ELF-1 (cell line): ENCODE results near the gene SH2D2A.
"Not testable (repeated sequence)": the region's sequence is repeated elsewhere in the genome, so short reads cannot be mapped to it uniquely, and the experiment has no call there.

ENCODE experiments used
- DNase-seq: peaks from one replicate; pipeline ENCODE4 v3.0.0-alpha.2; 2016; ENCODE audit warnings: low read depth, low spot score

Gene SH2D2A

DNA sequence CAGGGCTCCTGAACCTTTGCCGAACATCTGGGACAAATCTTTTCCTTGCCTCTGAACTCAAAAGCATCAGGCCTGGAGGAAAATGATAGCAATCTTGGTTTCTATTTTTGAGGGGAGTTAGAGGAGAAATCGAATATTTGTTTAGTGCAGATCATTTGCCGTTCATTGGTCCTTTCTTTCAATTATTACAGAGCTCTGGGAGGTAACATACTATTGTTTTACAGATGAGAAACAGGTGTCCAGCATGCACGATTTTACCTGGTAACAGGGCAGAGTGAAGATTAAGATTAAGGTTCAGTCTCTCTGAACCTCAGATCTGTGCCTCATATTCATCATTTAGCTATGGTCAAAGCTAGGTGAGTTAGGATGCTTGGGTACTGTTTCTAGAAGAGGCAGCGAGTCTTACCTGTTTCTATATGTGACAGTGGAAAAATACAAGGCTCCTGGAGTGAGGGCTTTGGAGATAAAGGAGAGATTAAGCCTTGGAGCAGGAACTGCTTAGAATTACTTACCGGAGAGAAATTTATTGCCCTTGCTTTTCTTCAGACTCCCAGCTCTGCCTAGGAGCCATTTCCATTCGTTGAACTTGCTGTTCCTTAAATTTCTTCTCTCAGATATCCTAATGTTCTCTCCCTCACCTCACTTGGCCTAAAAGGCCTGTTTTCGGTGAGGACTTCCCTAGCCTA lies 47.9 kb downstream of the SH2D2A start:
- peak; percentile 21 for DNase-seq

DNA sequence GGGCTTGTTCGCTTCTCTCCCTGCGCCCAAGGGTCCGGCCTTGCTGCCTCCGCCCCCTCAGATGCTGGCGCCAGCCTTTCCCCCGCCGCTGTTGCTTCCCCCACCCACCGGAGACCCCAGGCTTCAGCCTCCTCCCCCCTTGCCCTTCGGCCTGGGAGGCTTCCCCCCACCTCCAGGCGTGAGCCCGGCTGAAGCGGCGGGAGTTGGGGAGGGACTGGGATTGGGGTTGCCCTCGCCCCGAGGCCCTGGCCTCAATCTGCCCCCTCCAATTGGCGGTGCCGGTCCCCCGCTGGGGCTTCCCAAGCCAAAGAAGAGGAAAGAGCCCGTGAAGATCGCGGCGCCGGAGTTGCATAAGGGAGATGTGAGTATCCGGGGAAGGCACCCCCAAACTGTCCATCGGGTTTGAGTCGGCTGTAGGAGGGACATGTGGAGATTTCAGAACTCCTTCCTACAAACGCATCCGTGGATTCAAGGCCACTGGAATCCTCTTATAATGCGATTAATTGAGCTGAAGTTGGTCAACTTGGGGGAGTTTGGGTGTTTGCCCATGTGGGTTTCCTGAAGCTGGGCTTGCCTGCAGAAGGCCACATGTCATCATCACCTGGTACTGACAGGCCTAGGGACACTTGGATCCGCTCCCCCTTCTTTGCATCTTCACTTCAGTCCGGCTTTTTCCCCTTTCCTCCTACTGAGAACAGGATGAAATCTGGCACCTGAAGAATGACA lies 48.6 kb downstream of the SH2D2A start:
- peak; percentile 40 for DNase-seq

DNA sequence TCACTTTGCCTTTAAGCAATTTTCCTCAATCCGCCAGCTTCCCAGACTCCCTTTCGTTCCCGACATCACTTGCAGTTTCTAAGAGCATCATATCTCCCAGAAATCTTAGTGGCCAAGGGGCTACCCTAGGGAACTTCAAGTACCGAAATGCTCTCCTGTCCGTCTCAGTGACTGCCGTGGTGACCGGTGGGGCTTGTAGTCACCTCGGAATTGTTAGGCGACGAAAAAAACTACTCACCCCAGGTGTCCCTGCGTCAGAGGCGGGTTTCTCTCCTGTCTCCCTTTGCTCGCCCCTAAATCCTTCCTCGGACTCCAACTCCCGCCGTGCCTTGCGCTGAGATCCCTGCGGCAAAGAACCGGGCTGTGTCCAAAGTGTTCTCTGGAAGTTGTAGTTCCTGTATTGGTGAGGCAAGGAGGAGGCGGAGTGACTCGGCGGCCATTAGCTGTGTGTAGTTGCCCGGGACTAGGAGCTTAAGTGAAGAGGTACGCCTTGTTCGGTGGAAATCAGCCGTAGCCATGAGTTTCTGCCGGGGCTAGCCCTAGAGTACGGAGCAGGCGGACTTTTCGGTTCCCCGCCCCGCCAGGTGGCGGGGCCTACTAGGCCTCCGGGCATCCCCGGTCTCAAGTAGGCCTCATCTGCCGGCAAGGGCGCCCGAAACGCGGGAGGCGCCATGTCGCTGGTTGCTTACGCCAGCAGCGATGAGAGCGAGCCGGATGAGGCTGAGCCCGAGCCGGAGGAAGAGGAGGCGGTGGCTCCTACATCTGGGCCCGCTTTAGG lies 49.4 kb downstream of the SH2D2A start, which contains the start of gene PRCC:
Gene PRCC, plus strand, starts transcription at position 435 of the 778 bp plus-strand sequence. Its CDS starts 237 bp downstream, at position 672.
- peak; percentile 100 for DNase-seq

- no peak for DNase-seq
Measured at GRCh38 chr1:156766298-156767100, 50.1 kb downstream of the SH2D2A start.

DNA sequence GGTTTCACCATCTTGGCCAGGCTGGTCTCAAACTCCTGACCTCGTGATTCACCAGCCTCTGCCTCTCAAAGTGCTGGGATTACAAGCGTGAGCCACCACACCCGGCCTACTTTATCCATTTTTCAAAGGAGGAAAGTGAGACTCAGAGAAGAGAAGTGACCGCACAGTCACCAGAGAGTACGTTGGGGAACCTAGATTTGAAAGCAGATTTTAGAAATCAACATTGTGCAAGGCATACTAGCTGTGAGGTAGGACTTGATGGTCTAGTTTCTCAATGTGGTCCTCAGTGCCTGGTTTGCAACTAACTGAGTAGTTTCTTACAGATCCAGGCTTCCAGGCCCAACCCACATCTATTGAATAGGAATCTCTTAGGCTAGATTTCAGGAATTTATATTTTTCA lies 51.0 kb downstream of the SH2D2A start:
- DNase-seq = no peak

GRCh38 chr1:156765136-156765535 lies 51.5 kb downstream of the SH2D2A start:
- not testable (repeated sequence) for DNase-seq

- DNase-seq = no peak
Measured at GRCh38 chr1:156760796-156761104, 55.9 kb downstream of the SH2D2A start.

DNA sequence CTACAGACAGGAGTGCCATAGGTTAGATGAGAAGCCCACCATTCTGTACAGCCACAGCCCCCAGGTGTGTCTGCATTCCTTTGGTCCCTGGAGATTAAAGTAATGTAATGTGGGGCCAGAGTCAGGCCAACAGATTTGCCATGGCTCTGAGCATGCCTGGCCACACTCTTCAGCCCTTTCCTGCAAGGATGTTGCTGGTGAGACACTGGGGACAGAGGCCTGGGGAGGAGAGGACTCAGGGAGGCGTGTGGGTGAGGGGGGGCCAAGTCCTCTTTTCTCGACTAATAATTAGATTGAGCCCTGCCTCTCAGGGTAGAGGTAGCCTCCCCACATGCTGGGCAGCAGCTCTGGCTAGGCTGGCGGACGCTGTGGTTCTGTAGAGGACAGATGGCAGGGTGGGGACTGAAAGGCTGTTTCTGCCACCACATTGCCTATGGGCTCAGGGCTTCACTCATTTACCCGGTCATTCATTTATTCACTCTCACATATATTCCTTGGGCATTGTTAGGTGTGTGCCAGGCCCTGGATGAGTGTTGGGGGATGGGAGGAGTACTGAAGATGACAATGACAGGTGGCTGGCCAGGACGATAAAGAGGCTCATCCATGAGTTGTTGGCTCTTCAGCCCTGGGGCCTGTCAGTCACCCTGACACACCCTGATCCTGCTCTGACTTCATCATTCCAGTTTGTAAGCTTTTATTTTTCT lies 56.4 kb downstream of the SH2D2A start:
- DNase-seq = peak; percentile 28

- DNase-seq = not testable (repeated sequence)
Measured at GRCh38 chr1:156757572-156758253, 58.9 kb downstream of the SH2D2A start.

- DNase-seq = no peak
Measured at GRCh38 chr1:156756355-156756754, 60.3 kb downstream of the SH2D2A start.
